Stimulated activated CD8-positive, alpha-beta memory T cell treated with anti-CD3 and anti-CD28 coated beads, Interleukin-4, amount 100 ng/mL, for 4 hours (primary cell): ENCODE data around the gene BTK.

ENCODE experiments used
- DNase-seq, 2 donors: peaks; one replicate each; pipeline ENCODE4 v3.0.0-alpha.2; 2020; ENCODE audit warnings: low read depth in 2 of 2, low spot score in 1 of 2

The BTK gene

GRCh38 chrX:101393530-101394305, 7.7 kb upstream of the BTK start:
- no peak for DNase-seq

- no peak for DNase-seq
Measured at GRCh38 chrX:101391831-101392230, 5.8 kb upstream of the BTK start.

- DNase-seq, result peak; percentile 59 to 71
Measured at GRCh38 chrX:101390664-101391525, 4.9 kb upstream of the BTK start, which contains the start of gene RPL36A. TSS of gene RPL36A (plus strand) at chrX:101391011. CDS start at chrX:101391044, 33 bp downstream.

GRCh38 chrX:101388604-101389003, 2.6 kb upstream of the BTK start:
- no peak for DNase-seq

GRCh38 chrX:101386542-101386885, 523 bp upstream of the BTK start:
- no peak for DNase-seq

- DNase-seq, result no peak
Measured at GRCh38 chrX:101385026-101385684, 836 bp downstream of the BTK start.

- no peak for DNase-seq
Measured at GRCh38 chrX:101383679-101384205, 2.2 kb downstream of the BTK start.

- DNase-seq, result no peak
Measured at GRCh38 chrX:101377547-101377946, 8.4 kb downstream of the BTK start.

GRCh38 chrX:101370888-101371504, 15.0 kb downstream of the BTK start:
- no peak for DNase-seq

- DNase-seq, result no peak
Measured at GRCh38 chrX:101369687-101370086, 16.3 kb downstream of the BTK start.

GRCh38 chrX:101368800-101369199, 17.2 kb downstream of the BTK start:
- no peak for DNase-seq

GRCh38 chrX:101365301-101365795, 20.6 kb downstream of the BTK start:
- DNase-seq, result no peak

- no peak for DNase-seq
Measured at GRCh38 chrX:101362757-101363156, 23.2 kb downstream of the BTK start.

- no peak for DNase-seq
Measured at GRCh38 chrX:101362116-101362515, 23.9 kb downstream of the BTK start.

- DNase-seq, result no peak
Measured at GRCh38 chrX:101360390-101360789, 25.6 kb downstream of the BTK start.

GRCh38 chrX:101359966-101360365, 26.0 kb downstream of the BTK start:
- no peak for DNase-seq

GRCh38 chrX:101357166-101357795, 28.7 kb downstream of the BTK start:
- DNase-seq, result no peak

- no peak for DNase-seq
Measured at GRCh38 chrX:101349193-101349562, 36.8 kb downstream of the BTK start.

GRCh38 chrX:101348452-101349192, 37.4 kb downstream of the BTK start, which contains the start of gene TIMM8A:
TSS of gene TIMM8A (minus strand) at chrX:101348742. CDS start at chrX:101348664, 78 bp downstream.
- DNase-seq, result peak; percentile 48 to 60
